Cerebellar nuclear complex (tissue), 1 donor: ENCODE data around the gene GFRA1.

Experiments used
- DNase-seq, 2 experiments: peaks; one replicate each; lab custom pipeline; 2025; lab: John Stamatoyannopoulos, UW

The GFRA1 gene

DNA sequence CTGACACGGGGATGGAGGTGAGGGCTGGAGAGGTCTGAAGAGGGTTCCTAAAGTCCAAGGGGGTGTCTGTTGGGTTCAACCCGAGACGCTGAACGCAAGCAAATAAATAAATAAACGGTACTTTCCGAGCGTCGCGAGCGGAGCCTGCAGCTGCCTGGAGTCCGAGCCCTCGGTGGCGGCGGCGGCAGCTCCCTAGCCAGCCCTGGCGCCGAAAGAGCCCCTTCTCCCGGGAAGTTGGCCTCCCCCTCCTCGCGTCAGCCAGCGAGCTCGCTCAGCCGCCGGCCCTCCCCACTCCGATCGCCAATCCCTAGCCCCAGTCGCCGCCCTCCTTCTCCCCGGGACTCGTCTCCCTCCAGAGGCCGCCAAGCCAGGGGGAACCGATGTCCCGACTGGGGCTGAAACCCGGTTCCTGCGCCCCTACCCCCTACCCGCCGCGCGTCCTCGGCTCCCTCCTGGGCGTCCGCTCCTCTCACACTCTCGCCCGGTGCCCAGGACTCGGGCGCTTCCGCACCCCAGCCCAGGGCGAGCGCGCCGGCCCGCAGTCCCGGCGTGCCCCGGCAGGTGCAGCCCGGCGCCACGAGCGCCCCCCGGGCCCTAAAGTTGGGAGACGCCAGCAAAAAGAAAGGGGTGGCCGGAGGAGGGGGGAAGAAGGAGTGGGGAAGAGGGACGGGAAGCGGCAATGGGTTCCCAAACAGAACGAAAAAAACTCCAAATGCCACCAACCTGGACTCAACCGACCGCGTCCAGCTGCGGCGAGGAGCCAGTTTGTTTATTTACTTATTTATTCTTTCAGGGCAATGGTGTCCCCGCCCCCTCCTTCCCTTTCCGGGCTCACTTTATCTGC is at the start of gene GFRA1:
GFRA1 (minus strand) TSS at position 767 of the 844 bp plus-strand sequence. CDS start 1,177 bp downstream, outside the sequence.
- no peak for DNase-seq

DNA sequence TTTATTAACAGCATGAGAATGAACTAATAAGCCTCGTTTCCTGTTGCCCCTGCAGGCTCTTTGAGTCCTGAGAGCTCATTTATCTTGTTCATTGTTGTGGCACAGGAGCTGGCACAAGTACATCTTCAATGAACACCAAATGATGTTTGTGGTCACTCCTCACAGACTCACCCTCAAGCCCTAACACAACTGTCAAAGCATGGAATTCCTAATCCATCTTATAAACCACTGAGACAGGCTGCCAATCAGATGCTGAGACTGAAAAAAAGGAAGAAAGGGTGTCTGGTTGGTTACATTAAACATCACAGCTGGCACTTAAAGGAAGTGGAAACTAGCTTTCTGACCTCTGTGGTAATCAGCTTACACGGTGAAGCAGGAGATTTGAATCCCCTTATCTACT is 43.5 kb upstream of the GFRA1 start:
- DNase-seq = no peak

DNA sequence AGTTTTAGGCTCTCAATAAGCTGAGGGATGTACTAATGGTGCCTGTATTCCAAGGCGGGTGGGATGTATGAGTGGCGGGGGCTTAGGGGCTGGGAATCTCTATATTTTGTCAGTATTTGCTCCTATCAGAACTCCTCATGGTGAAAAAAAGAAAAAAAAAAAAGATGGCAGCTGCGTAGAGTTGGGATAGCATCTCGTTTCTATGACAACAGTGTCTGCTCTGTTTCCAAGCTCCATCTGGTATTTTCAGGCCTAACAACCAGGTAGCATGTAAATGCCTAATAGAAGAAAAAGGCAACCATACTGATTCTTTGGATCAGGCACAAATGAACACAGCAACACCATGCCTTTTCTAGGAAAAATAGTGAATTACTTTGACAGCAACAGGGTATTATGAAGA is 39.5 kb upstream of the GFRA1 start:
- no peak for DNase-seq

DNA sequence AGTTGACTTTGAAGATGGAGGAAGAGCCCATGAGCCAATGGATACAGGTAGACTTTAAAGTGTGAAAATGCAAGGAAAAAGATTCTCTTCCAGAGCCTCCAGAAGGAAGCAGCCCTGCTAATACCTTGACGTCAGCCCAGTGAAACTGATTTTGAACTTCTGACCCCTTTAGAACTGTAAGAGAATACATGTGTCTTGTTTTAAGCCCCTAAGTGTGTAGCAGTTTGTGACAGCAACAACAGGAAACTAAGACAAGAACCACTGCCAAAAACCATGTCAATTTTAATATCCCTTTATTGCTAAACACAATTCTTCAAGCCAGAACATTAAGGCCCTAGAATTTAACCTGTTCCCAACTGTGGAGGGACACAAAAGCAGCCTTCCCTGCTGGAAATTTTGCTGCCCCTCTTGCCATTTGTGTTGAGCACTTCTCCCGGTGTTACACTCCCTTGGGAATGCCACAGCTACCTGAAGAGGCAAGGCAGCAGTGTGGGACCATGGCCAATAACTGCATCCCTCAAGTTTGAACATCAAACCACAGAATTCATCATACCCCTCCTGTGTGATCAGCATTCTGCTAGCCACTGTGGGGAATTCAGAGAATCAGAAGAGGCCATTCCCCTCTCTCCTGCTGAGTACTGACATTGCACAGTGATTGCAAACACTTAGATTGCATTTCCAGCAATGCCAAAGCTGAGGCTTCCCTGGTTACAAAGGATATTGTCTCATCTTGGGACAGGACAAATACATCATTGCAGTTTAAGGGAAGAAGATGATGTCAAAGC is 38.9 kb upstream of the GFRA1 start:
- DNase-seq = no peak

GRCh38 chr10:116311016-116311415 is 38.0 kb upstream of the GFRA1 start:
- DNase-seq = no peak

GRCh38 chr10:116307455-116307854 is 34.4 kb upstream of the GFRA1 start:
- no peak for DNase-seq

DNA sequence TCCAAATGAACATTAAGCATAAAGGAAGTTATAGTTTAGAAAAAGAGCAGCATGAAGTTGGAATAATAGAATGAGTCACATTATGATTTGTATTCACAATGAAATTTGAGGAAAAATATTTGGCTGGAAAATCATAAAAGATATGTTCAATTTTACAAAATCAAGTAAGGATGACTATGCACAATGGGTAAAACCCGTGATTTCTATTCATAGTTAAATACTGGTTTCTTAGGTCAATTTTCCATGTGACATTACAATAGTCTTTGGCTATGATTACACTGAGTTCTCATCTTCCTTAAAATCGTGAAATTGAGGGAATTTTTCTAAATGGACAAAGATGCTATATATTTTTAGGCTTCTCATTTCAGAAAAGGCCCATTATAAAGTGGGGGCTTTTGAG is 33.8 kb upstream of the GFRA1 start:
- no peak for DNase-seq

DNA sequence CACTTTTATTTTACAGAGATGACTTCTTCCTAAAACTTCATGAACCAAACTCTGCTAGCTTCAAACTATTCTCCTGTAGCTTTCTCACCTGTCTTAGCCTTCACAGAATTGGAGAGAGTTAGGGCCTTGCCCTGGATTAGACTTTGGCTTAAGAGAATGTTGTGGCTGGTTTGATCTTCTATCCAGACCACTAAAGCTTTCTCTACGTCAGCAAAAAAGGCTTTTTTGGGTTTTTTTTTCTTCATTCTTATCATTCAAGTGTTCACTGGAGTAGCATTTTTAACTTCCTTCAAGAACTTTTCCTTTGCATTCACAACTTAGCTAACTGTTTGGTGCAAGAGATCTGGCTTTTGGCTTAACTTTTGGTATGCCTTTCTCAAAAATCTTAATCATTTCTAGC is 31.9 kb upstream of the GFRA1 start:
- no peak for DNase-seq

DNA sequence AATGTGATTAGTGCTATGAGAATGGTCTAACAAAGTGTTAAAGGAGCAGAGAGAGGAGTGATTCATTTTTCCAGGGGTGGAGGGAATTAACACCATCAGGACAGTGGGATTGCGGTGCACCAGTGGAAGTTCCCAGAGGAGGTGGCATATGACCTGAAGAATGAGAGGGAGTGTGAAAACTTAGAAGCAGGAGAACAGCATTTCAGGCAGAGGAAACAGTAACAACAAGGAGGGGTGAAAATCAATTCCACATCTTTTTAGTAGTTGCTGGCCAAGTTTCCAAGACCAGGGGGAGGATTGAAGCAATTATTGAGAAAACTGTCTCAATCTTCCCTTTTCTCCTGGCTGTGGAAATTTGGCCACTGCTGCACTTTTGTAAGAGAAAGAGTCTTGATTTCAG is 27.5 kb upstream of the GFRA1 start:
- DNase-seq = no peak

DNA sequence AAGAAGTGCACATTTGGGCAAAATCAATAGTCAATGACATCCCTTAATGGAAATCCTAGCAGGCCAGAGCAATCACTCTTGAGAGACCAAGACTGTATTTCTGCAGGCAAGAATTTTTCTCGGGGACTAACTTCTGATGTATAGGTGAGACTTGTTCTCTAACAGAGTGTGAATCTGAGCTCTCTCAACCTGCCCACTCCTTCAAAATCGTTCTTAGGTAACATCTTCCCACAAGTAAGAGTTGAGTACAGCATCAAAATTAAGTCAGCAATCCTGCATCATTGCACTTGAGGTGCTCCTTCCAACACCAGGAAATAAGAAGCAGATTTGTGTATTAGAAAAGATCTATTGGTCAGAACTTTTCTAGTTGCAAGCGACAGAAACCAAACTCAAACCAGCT is 25.6 kb upstream of the GFRA1 start:
- no peak for DNase-seq

DNA sequence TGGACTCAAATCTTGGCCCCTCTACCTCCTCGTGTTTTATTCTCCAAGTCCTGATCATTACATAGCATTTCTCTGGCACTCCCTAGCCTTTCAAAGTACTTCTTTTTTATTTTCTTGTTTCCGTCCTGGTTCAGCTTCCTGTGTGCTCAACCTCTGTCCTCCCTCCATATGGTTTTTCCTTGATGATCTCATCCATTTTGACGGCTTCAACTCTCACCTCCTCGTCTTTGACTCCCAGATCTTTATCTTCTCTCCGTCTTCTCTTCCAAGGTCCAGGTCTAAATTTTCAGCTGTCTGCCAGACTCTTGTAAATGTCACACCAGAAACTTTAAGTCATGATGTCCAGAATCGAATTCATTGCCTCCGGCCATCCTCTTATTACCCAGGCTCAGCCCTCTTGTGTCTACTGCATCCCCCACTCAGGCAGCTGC is 23.3 kb upstream of the GFRA1 start:
- no peak for DNase-seq

- DNase-seq = no peak
Measured at GRCh38 chr10:116292493-116292892, 19.5 kb upstream of the GFRA1 start.

DNA sequence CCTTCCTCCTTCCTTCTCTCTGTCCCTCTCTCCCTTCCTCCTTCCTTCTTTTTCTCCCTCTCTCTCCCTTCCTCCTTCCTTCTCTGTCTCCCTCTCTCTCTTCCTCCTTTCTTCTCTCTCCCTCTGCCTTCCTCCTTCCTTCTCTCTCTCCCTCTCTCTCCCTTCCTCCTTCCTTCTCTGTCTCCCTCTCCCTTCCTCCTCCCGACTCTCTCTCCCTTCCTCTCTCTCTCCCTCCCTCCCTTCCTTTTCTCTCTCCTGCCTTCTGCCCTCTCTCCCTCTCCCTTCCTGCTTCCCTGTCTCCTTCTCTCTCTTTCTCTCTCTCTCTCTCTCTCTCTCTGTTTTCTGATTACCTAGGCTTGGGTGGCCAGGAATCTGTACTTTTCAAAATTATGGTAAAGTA is 16.6 kb upstream of the GFRA1 start:
- DNase-seq = no peak

- DNase-seq = no peak
Measured at GRCh38 chr10:116287906-116288501, 15.0 kb upstream of the GFRA1 start.

DNA sequence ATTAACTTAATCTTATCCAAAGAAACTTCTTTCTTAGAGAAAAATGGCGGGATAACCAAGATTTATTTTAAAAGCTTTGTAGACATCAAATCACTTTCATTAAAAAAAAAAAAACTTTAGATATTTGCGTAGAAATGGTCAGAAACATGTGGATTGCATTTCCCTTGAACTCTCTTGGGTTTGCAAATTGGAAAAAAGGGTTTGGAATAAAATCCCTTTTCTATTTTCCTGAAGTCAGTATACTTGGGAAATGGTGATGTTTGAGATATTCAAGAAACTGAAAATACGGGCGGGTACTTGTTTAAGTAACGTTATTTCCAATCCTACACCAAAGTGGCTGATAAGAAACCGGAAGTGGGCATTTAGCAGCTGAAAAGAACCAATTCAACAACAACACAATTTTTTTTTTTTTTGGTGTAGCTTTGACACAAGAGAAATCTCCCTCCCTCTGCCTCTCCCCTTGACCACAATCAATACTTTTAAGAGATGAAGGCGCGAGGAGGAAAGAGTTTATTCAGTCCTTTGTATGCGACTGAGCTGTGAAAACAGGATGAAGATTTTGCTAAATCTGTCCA is 13.7 kb upstream of the GFRA1 start:
- DNase-seq = no peak

DNA sequence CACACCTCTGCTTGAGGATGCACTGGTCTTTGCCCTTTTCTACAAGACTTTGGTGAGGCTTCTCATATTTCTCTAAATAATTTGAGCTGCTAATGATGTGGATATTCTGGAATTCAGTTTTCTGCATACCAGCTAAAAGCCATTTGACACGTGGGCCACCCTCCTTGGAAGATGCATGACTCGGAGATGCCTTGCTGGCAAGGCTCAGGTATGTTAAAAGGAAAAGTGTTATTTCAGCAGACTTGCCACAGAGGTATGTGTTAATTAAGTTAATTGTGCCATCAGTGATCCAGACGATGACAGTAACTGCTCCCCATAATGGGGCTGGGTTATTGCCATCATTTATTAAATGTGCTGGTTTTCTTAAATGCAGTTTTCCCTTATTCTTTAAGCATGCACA is 8.8 kb upstream of the GFRA1 start:
- no peak for DNase-seq

DNA sequence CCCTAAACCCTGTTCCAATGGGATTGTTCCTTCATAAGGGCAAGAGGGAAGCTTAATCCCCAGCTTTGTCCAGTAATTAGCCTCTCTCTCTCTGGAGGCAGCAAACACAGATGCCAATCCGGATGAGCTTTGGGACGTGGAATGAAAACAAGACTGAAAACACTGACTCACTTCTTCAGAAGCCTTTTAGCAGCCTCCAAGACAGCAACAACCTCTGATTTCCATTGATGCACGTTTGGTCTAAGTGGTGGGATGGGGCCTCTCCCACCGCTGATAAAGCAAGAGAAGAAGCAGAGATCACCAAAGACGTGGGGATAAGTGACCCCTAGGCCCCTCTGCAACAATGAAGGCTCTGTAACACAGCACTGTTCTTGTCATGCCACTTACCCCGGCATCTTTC is 5.8 kb upstream of the GFRA1 start:
- no peak for DNase-seq

DNA sequence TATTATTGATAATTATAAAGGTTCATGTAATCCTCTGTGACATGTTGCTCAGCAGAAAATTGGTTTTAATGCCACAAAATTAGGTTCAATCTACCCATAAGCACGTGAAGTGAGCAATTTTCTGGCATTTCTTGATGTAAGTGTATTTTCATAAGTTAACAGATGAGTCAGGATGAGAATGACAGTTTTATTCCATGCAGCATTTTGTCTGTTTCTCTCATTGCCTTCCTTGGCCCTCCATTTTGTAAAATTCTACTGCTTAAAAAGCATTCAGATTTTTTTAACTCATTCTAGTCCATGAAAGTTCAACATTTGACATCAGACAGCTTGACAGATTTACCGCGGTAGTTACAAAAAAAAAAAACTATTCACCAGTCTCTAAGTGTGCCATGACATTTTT is 4.0 kb upstream of the GFRA1 start:
- DNase-seq = no peak

DNA sequence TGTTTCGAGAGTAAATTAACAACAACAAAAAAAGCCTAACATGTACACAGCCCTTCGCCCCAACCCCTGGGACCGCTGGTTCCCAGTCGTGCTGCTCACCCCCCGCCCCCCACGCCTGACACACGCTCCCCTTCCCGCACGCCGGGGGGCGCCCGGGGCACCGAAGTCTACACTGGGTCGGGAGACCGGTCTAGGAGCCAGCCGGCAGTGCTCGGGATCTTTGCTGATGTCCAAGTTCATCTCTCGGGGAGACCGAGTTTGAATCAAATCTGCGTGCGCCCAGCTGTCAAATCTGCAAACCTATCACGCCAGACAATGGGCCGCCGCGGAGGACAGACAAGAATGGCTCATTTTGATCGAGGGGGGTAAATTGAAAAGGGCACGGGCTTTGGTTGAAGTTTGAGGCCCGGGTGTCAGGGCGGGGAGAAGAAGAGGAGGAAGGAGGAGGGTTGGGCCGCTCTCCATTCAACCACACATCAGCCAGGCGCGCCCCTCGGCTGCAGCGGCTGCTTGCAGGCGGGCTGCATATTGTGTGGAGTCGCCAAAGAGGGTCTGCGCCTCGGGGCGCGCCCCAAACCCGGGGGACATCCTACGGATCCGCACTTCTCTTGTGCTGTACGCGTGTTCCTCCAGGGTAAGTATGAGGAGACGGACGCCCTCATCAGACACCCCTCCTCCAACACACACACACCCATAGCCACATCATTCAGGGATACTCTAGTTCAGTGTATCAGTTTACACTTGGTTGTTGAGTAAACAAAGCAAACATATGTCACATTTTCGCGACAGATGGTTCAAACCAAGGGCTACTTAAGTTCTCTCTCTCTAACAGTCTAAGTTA is 1.3 kb upstream of the GFRA1 start:
- no peak for DNase-seq

DNA sequence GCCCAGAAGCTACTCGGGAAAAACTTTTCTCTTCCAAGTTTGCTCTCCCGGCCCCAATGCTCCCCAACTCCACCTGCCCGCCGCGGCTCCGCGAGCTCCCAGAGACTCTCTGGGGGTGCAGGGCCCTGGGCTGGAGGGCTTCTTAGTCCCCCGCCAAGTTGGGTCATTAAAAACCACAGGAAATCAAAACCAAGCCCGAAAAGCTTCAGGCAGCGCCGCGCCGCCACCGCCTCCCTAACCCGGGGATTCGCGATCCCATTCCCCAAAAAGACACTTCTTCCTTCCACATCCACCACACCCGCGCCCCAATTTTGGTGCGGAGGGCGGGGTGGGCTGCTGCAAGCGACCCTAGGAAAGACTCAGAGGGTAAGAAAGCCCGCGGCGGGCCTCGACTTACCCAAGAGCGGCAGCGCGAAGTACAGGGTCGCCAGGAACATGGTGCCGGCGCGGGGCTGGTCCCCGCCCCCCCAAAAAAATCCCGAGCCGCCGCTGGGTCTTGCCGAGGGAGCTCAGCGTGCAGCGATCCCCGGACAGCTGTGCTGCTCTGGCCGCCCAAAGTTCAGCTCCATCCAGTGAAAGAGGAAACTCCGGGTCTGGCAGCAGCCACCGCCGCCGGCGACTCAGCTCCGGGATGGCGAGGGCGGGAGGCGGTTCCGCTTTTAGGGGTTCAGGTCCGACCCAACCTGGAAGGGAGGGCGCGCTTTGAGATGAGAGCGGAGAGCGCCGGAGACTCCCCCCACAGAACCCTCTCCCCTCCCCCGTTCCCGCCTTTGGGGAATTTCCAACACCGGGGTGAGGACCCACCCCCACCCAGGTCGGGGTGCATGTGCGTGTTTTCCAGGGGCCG is 1.2 kb downstream of the GFRA1 start:
- no peak for DNase-seq
